Lower leg skin (tissue), 4 donors: ENCODE measurements around the gene SLC9A4. TPM values are rescaled to one million over a fixed set of nuclear protein-coding genes. Genes with fewer than 3 reads are reported as not detected.

ENCODE experiments used
- DNase-seq, 2 donors: peaks; one replicate each; pipeline ENCODE4 v3.0.0-alpha.2; 2019; ENCODE audit warnings: low spot score in 2 of 2
- H3K4me3 ChIP-seq: fragments of 200-600 bp; sonication (generic); 2 replicates; pipeline ENCODE4 v1.5.1; 2017; ENCODE audit warnings: mild to moderate bottlenecking, low read depth; ENCODE audit not compliant: poor library complexity, severe bottlenecking
- CTCF ChIP-seq, 3 donors: fragments of 450-650 bp; IDR thresholded peaks; one replicate each; pipeline ENCODE4 v1.5.1; 2016; ENCODE audit warnings: antibody characterized with exemption in 3 of 3, mild to moderate bottlenecking in 3 of 3, moderate library complexity in 2 of 3
- POLR2A ChIP-seq, 2 donors: fragments of 450-650 bp; IDR thresholded peaks; one replicate each; pipeline ENCODE4 v1.6.1; 2016 to 2017; ENCODE audit warnings: antibody characterized with exemption in 2 of 2, mild to moderate bottlenecking in 1 of 2, moderate library complexity in 1 of 2
- WGBS, 2 donors: methylation state at CpG; one replicate each; pipeline ENCODE4 v1.1.5; 2018; 5-methylcytosine and 5-hydroxymethylcytosine counted together
- intact Hi-C: fragments of 100-400 bp; cut with DNase I; formaldehyde crosslinking; loops from one replicate; pipeline ENCODE4 v1.15.0; 2023; ENCODE audit warnings: low total_unique reads
- total RNA-seq, 4 donors: library from RNA; depleted of rRNA; stranded (reverse); fragments of >200 nt; gene quantifications; one replicate each; pipeline ENCODE4 v1.1.0, GENCODE V29; 2016

The SLC9A4 gene
- 1 to 10 TPM in 1 of 4 donors, under 1 TPM in 2, not detected in 1; 0.15 to 2.7 (median 0.74) TPM for total RNA-seq

GRCh38 chr2:102473020-102473419 is at the start of gene SLC9A4:
SLC9A4 (plus strand) TSS chr2:102473226; CDS start chr2:102473760, 534 bp downstream.
- H3K4me3 ChIP-seq, result no peak within 1 kb of the TSS
- WGBS, 2 donors, result 7 to 9% methylated on average over 3 of the region's 3 CpGs
- intact Hi-C loops, result loop anchor here (5.0 kb wide), 1 partner anchor 144 kb away; the partner anchor contains the start of gene SLC9A2
- peak in 1 of 2 donors; percentile 35 for DNase-seq
- TF ChIP-seq CTCF (IDR thresholded peaks at IDR 0.05) (peak in 1 of 3 donors; percentile 46), POLR2A (IDR thresholded peaks at IDR 0.05) (no peak)

GRCh38 chr2:102423368-102423767 is 49.7 kb upstream of the SLC9A4 start:
- WGBS, 2 donors, result 81 to 92% methylated on average over 2 of the region's 2 CpGs
- no peak overlapping the region for H3K4me3 ChIP-seq
- no peak for DNase-seq
- TF ChIP-seq CTCF (IDR thresholded peaks at IDR 0.05) (no peak), POLR2A (IDR thresholded peaks at IDR 0.05) (no peak)
- intact Hi-C loops, result no loop called here

GRCh38 chr2:102424754-102425153 is 48.3 kb upstream of the SLC9A4 start:
- DNase-seq, result no peak
- intact Hi-C loops, result no loop called here
- no peak for TF ChIP-seq POLR2A (IDR thresholded peaks at IDR 0.05)
- TF ChIP-seq CTCF (IDR thresholded peaks at IDR 0.05), result no peak
- WGBS, 2 donors, result 52 to 62% methylated on average over 3 of the region's 3 CpGs
- H3K4me3 ChIP-seq, result no peak overlapping the region

GRCh38 chr2:102425441-102426132 is 47.4 kb upstream of the SLC9A4 start:
- intact Hi-C loops, result no loop called here
- 48 to 55% methylated on average over 5 of the region's 5 CpGs for WGBS, 2 donors
- no peak overlapping the region for H3K4me3 ChIP-seq
- TF ChIP-seq CTCF (IDR thresholded peaks at IDR 0.05) (no peak), POLR2A (IDR thresholded peaks at IDR 0.05) (no peak)
- DNase-seq, result no peak

GRCh38 chr2:102427249-102427648 is 45.8 kb upstream of the SLC9A4 start:
- 52 to 93% methylated on average over 1 of the region's 1 CpG for WGBS, 2 donors
- DNase-seq, result no peak
- H3K4me3 ChIP-seq, result no peak overlapping the region
- intact Hi-C loops, result no loop called here
- no peak for TF ChIP-seq CTCF (IDR thresholded peaks at IDR 0.05)

- intact Hi-C loops, result no loop called here
- DNase-seq, result no peak
- TF ChIP-seq CTCF (IDR thresholded peaks at IDR 0.05), result no peak
- 80 to 81% methylated on average over 2 of the region's 2 CpGs for WGBS, 2 donors
- H3K4me3 ChIP-seq, result no peak overlapping the region
These were observed 44.5 kb upstream of the SLC9A4 start for GRCh38 chr2:102428573-102428972.
